ENCODE data around the gene LIN9.
A peak's percentile ranks its signal among the peaks of the same experiment; 100 is the strongest.

The LIN9 gene

GRCh38 chr1:226318471-226318870, 9.5 kb upstream of the LIN9 start:
- no peak for DNase-seq

GRCh38 chr1:226314055-226314454, 5.1 kb upstream of the LIN9 start:
- no peak for DNase-seq

GRCh38 chr1:226312065-226312464, 3.1 kb upstream of the LIN9 start:
- no peak for DNase-seq

GRCh38 chr1:226311376-226311775, 2.4 kb upstream of the LIN9 start:
- DNase-seq: no peak

GRCh38 chr1:226310637-226311195, 1.8 kb upstream of the LIN9 start:
- DNase-seq: no peak

- no peak for DNase-seq
Measured at GRCh38 chr1:226310245-226310540, 1.2 kb upstream of the LIN9 start.

- DNase-seq: peak in 1 of 2 experiments; percentile 27
Measured at GRCh38 chr1:226309398-226310244, 657 bp upstream of the LIN9 start.

- DNase-seq: peak; percentile 12 to 37
Measured at GRCh38 chr1:226308166-226308722, 720 bp downstream of the LIN9 start.

- no peak for DNase-seq
Measured at GRCh38 chr1:226306425-226306824, 2.5 kb downstream of the LIN9 start.

GRCh38 chr1:226305184-226305583, 3.8 kb downstream of the LIN9 start:
- DNase-seq: no peak

- DNase-seq: no peak
Measured at GRCh38 chr1:226304291-226304955, 4.5 kb downstream of the LIN9 start.

- DNase-seq: no peak
Measured at GRCh38 chr1:226302731-226303130, 6.2 kb downstream of the LIN9 start.

GRCh38 chr1:226296911-226297310, 12.1 kb downstream of the LIN9 start:
- DNase-seq: no peak

- DNase-seq: no peak
Measured at GRCh38 chr1:226293553-226293920, 15.4 kb downstream of the LIN9 start.

- DNase-seq: no peak
Measured at GRCh38 chr1:226292874-226293552, 16.0 kb downstream of the LIN9 start.

GRCh38 chr1:226287587-226287986, 21.4 kb downstream of the LIN9 start:
- no peak for DNase-seq

- DNase-seq: no peak
Measured at GRCh38 chr1:226281058-226281457, 27.9 kb downstream of the LIN9 start.

GRCh38 chr1:226279498-226279897, 29.5 kb downstream of the LIN9 start:
- DNase-seq: no peak

GRCh38 chr1:226277897-226278296, 31.1 kb downstream of the LIN9 start:
- DNase-seq: no peak

- DNase-seq: no peak
Measured at GRCh38 chr1:226276987-226277386, 32.0 kb downstream of the LIN9 start.

- no peak for DNase-seq
Measured at GRCh38 chr1:226276077-226276682, 32.8 kb downstream of the LIN9 start.

GRCh38 chr1:226274138-226274537, 34.8 kb downstream of the LIN9 start:
- no peak for DNase-seq

Data from NCI-H1930 (cell line).